Measurements from ENCODE around the gene SH2D4B. TPM values are rescaled to one million over a fixed set of nuclear protein-coding genes. Genes with fewer than 3 reads are reported as not detected.
A peak's percentile ranks its signal among the peaks of the same experiment; 100 is the strongest.
"Not testable (repeated sequence)": the region's sequence is repeated elsewhere in the genome, so short reads cannot be mapped to it uniquely, and the experiment has no call there.

The SH2D4B gene
- total RNA-seq, 2 donors from 2014 or later = 0.10 TPM; not detected in 1

DNA sequence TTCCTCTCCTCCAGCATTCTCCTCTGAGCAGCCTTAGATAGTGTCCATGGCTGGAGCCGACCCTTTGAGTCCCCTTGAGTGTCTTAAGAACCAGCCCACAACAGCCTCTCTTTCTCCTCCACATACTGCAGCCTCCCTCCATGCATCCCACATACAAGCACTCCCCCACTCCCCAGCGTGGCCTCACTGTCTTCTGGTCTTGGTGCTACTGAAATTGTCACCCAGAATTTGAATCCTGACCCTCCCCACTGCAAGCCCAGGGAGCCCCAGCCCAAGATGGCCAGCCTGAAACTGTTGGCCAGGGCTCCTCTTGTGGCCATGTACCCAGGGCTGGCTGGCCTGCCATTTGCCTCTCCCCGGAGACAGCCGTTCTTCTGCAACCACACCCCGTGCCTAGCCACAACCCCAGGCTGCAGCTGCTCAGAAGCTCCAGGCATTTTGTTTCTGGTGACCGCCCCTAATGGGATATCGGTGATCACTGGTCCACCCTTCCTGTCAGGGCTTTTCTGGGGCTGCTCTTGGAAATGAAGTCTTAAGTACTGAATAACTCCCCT is 18.8 kb upstream of the SH2D4B start:
- intact Hi-C loops (cut with DNase I) = loop anchor here in 1 of 2 donors (10.0 kb wide), 1 partner anchor 406 kb away; no protein-coding TSS in a partner anchor
- peak; percentile 76 for DNase-seq (ENCODE audit: low spot score)

DNA sequence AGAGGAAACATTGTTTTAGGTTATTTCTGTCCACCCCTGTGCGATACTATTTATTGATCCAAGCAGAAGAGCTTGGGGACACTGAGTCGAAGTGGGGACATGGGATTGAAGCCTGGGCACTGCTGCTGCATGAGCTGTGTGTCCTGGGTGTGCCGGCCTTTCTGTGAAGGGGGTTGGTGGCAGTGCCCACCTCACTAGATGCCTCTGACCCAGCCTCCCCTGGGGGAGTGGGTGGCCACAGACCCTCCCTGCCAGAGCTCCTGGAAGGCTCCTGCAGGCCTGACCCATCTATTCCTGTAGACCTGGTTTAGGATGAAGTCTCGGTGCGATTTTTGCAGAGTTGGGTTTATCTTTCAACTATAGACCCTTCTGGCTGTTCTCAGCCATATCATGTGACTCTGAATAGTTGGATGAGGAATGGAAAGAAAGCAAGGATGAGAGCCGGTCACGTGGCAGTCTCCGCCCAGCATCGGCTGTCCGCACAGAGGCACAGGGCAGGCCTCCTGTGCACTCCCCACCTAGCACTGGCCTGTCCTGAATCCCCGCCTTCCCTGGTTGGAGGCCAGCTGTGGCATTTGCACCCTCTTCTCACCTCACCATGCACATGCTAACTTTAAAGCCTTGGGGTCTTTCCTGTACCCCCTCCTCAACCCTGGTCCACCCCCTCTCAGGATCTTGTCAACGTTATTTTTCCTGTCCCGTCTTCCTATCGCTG is 17.6 kb upstream of the SH2D4B start:
- peak; percentile 44 for DNase-seq (ENCODE audit: low spot score)
- intact Hi-C loops (cut with DNase I) = loop anchor here in 1 of 2 donors (10.0 kb wide), 1 partner anchor 405 kb away; no protein-coding TSS in a partner anchor

DNA sequence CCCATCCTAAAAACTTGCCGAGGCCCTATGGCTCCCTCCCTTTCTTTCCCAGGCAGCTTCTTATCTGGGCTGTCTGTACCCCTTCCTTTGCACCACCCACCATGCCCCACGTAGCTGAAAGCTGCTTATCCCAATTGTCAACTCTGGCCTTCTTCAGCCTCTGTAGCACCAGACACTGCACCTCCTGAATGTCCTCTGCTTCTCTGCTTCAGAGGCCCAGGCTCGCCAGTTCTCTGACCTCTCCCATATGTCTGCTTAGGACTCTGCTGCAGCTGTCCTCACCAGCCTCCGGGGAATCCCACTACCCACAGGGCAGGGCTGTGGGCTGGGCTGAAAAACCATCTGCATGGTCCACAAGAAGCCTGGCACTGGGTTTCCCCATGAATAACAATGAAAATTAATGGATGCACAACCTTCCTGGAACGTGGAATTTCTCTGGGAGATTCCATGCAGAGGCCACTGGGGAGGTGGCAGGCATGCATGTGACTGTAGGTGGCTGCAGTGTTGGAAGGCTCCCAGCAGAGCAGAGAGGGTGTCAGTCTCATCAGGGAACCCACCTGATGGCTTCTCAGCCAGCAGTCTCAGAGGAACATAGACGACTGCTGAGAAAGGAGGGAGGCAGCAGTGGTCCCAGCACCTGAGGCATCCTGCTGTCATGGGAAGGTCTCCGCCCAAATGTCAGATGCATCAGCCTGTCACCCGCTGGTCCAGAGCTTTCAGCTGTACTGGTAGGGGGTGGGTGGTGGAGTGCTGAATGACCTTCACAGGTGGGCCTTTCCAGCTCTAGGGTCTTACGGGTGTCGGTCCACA is 16.8 kb upstream of the SH2D4B start:
- intact Hi-C loops (cut with DNase I) = no loop called here
- peak; percentile 68 for DNase-seq (ENCODE audit: low spot score)

DNA sequence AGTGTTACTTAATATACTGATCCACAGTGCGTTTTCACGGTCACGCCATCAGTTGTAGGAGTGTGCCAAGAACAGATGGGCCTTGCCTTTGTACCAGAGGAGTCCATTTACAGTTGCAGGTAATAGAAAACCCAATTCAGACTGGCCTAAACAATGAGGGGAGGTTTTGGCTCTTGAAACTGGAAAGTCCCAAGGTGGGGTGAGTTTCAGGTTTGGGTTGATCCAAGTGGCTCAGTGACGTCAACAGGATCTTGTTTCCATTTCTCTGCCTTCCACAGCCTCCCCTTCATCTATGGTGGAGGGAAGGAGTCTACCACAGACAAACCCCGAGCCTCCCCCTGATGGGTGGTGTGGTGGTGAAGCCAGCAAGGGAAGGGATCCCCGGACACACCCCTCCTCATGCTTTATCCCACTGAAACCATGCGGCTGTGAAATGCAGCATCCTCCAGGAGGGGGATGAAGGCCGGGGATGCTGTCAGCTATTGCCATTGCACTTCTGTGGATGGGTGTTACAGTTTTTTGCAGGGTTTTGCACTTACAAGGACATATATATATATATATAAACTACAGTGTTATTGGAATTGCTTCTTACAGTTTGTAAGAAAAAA is 14.8 kb upstream of the SH2D4B start:
- DNase-seq (ENCODE audit: low spot score) = no peak
- intact Hi-C loops (cut with DNase I) = no loop called here

DNA sequence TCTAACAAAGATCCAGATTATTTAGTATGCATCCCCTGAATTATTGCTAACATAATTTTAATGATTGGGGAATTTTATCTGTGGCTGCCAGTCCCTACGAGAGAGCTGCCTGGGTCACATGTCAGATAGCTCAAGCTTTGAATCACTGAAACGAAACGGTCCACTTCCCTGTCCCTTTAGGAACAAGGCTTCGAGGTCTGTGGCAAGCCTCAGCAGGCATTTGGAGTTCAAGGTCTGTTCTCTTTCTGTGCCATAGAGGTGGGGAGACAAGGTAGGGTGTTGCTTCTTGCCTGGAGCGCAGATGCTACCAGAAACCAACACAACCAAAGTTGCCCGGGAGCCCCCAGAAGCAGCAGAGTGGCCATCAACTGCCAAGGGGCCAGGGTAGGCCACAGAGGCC is 13.9 kb upstream of the SH2D4B start:
- intact Hi-C loops (cut with DNase I) = no loop called here
- DNase-seq (ENCODE audit: low spot score) = no peak

DNA sequence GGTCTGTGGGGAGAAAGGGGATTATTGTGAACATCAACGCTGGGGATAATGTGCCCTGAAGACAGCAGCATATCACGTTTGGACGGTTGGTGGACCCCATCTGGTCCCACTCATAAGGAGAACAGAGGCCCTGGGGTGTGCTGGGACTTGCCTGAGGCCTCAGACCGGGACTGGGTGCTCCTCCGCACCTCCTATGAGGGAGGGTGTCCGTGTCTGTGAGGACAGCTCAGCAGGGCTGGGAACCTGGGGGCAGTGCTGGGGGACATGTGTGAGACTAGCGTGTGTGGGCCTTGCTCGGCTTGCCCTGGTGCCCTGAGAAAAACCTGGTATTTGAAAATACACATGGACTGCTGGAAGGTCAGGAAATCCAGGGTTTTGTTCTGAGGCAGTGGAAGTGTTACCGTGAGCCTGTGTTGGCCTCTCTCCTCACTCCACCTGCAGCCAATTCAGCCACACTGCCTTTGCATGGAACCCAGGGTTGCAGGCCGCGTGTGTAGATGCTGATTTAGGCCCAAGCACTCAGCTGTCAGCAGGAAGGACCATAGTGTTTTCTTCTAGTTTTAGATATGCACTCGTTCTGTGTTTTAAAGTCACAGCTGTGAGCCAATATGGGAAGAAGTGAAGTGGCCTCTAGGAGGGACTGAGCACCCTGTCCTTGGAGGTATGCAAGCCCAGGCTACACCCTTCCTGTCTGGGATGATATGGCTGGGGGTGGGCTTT is 13.4 kb upstream of the SH2D4B start:
- no peak for DNase-seq (ENCODE audit: low spot score)
- intact Hi-C loops (cut with DNase I) = no loop called here

DNA sequence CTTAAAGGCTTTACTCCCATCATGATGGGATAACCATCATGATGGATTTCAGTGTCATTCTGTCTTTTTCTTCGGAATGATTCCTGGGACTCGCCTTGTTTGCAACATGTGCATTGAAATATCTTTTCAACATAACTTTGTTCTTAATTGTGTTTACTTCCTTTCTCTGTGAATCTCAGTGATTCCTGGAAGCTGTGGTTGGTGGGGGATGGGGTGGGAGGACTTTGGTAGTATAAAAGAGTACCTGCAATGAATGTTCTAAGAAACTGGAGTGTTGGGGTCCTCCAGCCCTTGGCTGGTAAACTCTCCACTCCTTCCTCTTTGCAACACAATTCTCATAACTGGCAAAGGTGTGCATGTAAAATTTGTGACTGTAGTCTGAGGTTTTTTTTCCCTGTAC is 11.5 kb upstream of the SH2D4B start:
- no peak for DNase-seq (ENCODE audit: low spot score)
- intact Hi-C loops (cut with DNase I) = no loop called here

DNA sequence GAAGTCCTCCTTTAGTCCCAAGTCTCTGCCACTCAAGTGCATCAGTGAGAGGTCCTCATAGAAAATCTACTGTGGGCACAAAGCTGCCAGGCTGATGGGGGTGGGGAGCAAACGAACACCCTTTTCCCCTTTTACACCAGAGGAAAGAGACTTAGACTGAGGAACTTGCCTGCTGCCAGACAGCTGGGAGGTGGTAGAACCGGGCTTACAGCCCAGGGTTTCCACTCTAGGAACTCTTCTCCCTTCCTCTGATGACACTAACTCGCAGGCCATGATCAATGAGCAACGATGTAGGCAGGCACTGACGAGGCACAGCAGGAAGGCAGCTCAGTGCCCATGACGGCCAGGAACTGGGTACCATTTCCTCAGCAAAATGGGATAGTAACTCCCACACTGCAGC is 11.0 kb upstream of the SH2D4B start:
- intact Hi-C loops (cut with DNase I) = no loop called here
- DNase-seq (ENCODE audit: low spot score) = no peak

DNA sequence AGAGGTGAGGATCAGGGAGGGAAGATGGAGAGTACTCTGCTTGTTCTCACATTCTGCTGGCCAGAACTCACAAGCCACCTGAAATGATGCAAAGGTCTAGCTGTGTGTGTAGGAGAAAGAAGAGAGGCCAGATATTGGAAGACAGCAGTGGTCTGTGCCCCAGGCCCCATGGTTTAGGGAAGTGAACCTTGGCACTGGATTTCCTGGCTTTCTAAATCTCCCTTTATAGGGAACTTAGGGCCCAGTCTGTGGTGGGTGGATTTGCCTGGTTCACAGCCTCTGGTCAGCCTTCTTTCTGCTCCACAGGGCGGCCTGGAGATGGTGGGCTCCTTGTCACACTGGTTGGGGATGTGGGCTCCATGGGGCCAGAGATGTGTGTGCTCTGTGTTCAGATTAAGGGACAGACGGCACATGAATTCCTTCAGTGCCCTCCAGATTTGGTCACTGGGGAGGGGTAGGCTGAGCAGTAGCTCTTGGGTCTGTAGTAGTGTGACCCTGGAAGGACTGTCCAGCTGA is 9.5 kb upstream of the SH2D4B start:
- intact Hi-C loops (cut with DNase I) = no loop called here

DNA sequence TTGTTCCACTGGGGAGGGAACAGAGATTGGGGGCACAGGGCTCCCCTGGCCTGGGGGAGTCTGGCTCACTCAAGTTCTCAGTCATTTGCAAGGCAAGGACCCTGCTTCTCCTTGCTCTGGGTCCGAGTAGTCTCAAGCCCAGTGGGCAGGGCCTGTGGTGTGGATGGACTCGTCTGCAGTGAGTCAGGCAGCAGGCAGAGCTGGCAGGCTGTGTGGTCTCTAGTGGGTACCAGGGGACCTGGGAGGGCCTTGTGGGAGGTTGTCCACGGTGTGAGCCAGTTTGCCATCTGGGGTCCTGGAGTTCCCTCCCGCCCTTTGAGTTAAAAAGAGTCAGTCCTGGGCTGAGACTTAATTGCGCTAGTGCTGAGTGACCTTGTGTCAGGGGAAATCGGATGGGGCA is 8.8 kb upstream of the SH2D4B start:
- intact Hi-C loops (cut with DNase I) = no loop called here
- no peak for DNase-seq (ENCODE audit: low spot score)

More for the DNA sequence above, 9.5 kb upstream of the SH2D4B start:
- DNase-seq (ENCODE audit: low spot score) = no peak

DNA sequence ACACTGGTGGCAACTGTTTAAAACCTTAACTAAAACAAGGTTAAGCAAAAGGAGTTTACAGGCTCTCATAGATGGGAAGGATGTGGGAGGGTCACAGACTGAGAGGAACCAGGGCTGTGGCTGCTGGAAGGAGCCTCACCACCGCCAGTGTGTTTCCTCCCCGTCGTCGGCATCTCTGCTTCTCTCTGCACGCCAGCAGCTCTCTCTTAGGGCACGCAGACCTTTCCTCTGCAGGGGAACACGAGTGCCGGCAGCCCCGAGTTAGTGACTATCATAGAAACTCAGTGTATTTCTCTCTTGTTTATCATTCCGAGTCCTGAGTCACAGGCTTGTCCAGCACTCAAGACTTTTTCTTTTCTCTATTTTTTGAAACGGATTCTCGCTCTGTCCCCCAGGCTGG is 8.1 kb upstream of the SH2D4B start:
- intact Hi-C loops (cut with DNase I) = loop anchor here in 1 of 2 donors (10.0 kb wide), 1 partner anchor 325 kb away; the partner anchor contains the start of gene ANXA11
- no peak for DNase-seq (ENCODE audit: low spot score)

DNA sequence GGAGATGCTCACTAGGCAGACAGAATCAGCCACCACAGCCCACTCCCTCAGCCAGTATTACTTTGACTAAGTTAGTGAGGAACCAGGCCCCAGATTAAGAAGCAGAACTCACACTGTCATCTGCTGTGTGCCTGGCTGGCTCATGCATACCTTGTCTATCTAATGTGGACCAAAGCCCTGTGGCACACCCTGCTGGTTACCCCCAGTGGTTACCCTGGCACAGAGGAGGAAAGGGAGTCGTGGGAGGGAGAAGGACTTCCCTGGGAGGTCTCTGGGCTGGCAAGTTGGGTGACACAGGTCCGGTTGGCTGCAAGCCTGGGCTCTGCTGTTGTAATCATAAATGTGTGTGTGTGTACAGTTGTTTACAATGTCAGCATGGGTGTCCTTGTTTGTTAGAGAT is 7.5 kb upstream of the SH2D4B start:
- intact Hi-C loops (cut with DNase I) = loop anchor here in 1 of 2 donors (10.0 kb wide), 1 partner anchor 325 kb away; the partner anchor contains the start of gene ANXA11
- no peak for DNase-seq (ENCODE audit: low spot score)

DNA sequence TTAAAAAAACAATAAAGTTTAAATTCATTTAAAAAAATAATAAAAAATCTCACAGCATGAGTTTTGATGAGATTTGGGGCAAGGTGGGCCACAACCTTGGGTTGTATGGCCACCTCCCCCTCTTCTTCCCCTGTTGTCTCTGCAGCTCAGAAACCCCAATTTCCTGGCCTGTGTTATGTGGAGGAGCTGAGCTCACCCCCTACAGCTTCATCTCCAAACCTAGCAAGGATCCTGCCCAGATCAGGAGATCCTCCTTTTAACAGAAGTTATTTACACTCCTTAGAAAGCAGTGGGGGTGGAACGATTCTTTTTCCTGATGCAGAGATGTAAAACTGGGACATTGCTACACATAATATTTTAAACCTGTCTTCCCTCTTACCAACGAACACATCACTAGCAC is 6.9 kb upstream of the SH2D4B start:
- intact Hi-C loops (cut with DNase I) = loop anchor here in 1 of 2 donors (10.0 kb wide), 1 partner anchor 326 kb away; the partner anchor contains the start of gene ANXA11
- no peak for DNase-seq (ENCODE audit: low spot score)

DNA sequence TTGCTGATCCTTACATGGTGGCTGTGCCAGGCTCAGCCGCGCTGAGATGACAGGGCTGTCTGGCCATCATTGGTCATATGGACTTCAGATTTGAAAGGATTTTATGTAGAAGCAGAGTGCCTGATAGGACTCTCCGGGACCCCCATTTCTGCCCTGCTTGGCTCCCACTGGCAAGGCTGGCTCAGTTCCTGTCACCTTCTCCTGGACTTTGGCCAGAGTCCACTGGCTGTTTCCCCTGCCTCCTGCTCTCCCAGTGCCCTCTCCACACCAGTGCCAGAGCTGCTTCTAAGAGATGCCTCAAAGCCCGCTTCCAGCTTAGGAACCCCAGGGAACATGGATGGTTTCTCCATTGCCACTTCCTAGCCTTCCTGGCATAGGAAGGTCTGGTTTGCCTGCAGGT is 5.1 kb upstream of the SH2D4B start:
- intact Hi-C loops (cut with DNase I) = loop anchor here in 1 of 2 donors (10.0 kb wide), 1 partner anchor 328 kb away; the partner anchor contains the start of gene ANXA11
- peak; percentile 49 for DNase-seq (ENCODE audit: low spot score)

DNA sequence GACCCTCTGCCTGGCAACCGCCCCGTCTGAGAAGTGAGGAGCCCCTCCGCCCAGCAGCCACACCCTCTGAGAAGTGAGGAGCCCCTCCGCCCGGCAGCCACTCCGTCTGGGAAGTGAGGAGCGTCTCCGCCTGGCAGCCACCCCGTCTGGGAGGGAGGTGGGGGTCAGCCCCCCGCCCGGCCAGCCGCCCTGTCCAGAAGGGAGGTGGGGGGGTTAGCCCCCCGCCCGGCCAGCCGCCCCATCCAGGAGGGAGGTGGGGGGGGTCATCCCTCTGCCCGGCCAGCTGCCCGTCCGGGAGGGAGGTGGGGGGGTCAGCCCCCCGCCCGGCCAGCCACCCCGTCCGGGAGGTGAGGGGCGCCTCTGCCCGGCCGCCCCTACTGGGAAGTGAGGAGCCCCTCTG is 3.6 kb upstream of the SH2D4B start:
- peak; percentile 38 for DNase-seq (ENCODE audit: low spot score)
- intact Hi-C loops (cut with DNase I) = loop anchor here in 1 of 2 donors (10.0 kb wide), 1 partner anchor 329 kb away; the partner anchor contains the start of gene ANXA11

DNA sequence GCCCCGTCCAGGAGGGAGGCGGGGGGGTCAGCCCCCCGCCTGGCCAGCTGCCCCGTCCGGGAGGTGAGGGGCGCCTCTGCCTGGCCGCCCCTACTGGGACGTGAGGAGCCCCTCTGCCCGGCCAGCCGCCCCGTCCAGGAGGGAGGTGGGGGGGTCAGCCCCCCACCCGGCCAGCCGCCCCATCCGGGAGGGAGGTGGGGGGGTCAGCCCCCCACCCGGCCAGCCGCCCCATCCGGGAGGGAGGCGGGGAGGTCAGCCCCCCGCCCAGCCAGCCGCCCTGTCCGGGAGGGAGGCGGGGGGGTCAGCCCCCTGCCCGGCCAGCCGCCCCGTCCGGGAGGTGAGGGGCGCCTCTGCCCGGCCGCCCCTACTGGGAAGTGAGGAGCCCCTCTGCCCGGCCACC is 3.1 kb upstream of the SH2D4B start:
- not testable (repeated sequence) for DNase-seq (ENCODE audit: low spot score)
- intact Hi-C loops (cut with DNase I) = loop anchor here in 1 of 2 donors (10.0 kb wide), 1 partner anchor 330 kb away; the partner anchor contains the start of gene ANXA11

DNA sequence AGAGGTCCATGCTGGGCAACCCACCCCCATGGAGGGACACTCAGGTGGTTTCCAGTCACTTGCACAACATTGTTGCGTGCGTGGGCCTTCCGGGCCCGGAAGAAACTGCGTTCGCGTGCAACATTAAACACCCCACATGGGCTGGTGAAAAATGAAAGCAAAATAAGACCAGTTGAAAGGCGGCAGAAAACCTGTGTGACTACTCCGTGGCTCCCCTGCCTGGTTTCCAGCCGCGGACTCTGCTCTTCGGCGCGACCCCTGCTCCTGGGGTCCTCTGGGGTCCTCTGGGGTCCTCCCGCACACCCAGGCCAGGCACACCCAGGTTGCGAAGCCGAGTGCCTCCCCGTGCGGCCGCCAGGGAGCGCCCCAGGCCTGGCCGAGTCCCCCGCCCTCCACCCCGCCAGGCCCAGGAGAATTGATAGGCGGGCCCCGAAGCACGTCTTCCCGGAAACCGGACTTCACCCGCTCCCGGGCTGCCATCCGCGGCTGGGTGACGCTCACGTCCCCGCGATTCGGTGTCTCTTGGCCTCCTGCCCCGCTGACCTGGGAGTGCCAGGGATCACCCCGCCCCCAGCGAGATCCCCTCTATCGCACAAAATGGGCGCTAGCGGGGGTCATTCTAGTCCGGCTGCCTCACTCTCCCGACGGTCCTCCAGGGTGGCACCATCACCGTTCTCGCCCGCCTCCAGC is 1.9 kb upstream of the SH2D4B start:
- intact Hi-C loops (cut with DNase I) = loop anchor here in 1 of 2 donors (10.0 kb wide), 1 partner anchor 331 kb away; the partner anchor contains the start of gene ANXA11
- peak; percentile 93 for DNase-seq (ENCODE audit: low spot score)

DNA sequence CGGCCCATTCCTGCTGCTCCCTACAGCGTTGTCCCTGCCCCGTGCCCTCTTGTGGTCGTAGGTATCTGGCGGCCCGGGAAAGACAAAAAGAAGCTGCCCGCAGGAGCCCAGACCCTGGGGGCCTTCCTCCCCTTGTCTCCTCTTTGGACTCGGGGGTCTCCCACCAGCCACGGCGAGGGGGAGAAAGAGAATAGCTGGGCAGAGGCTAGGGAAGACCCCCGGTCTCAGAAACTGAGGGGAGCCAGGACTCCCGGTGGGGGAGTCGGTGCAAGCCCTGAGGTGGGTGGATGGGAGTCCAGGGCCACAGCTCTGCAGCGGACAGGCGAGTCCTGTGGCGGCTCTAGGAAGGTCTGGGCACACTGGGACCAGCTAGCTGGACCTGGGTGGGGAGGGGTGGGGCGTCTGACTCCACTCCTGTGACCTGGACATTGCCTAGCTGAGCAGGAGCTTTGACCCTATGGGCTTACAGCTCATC is 1.3 kb upstream of the SH2D4B start:
- intact Hi-C loops (cut with DNase I) = loop anchor here in 1 of 2 donors (10.0 kb wide), 1 partner anchor 332 kb away; the partner anchor contains the start of gene ANXA11
- no peak for DNase-seq (ENCODE audit: low spot score)
